Breast epithelium (tissue), 3 donors: ENCODE results near the gene P4HA3.

Experiments used
- CTCF ChIP-seq, 3 donors: fragments of 450-650 bp; IDR thresholded peaks; one replicate each; pipeline ENCODE4 v1.5.1; 2016 to 2017; ENCODE audit warnings: antibody characterized with exemption in 3 of 3, mild to moderate bottlenecking in 3 of 3, moderate library complexity in 3 of 3
- POLR2A ChIP-seq: fragments of 450-650 bp; IDR thresholded peaks from one replicate; pipeline ENCODE4 v1.6.1; 2016; ENCODE audit warnings: antibody characterized with exemption, mild to moderate bottlenecking, moderate library complexity
- POLR2AphosphoS5 ChIP-seq, 3 donors: sonication (generic); formaldehyde crosslinking; IDR thresholded peaks; one replicate each; pipeline ENCODE4 v1.6.1; 2017; ENCODE audit warnings: antibody characterized with exemption in 3 of 3

- no peak for TF ChIP-seq POLR2A
- TF ChIP-seq CTCF (IDR thresholded peaks at IDR 0.05) = no peak
- no peak for TF ChIP-seq POLR2AphosphoS5 (IDR thresholded peaks at IDR 0.05)
Observed at GRCh38 chr11:74272276-74272675, 39.2 kb downstream of the P4HA3 start.
